ENCODE measurements around the gene PLEKHG4B.

DNA sequence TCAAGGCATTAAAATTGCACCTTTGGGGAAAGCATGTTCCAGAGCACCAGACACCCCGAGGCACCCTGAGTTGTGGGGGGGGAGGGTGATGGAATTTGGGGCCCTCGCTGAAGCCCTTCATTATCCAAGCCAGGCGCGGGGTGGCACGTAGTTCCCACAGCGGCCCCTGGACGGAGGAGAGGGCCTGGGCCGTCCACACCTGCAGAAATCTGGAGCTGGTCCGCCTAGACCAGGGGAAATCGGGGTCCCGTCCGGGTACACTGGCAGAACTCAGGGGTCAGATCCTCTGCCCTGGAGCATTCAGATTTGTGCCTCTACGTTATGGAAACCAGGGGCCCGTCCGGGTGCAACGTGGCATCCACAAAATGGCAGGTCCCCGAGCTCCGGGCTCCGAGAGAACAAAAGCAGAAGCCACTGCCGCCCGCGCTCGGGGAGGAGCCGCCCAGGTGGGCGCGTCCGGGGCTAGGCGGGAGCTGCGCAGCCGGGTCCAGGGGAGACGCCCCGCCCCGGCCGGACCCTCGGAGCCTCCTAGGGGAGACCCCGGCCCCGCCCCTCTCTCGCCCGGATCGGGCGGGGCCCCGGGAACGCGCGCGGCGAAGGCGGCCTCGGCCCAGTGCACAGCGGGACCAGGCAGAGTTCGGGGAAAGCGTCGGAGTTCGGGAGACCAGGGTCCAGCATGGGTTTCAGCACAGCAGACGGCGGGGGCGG, at the start of gene PLEKHG4B:
- no peak for TF ChIP-seq CTCF (IDR thresholded peaks at IDR 0.05; ENCODE audit: borderline replicate concordance, extremely low read depth, low read length, poor library complexity, severe bottlenecking)
- TF ChIP-seq EZH2 (IDR thresholded peaks at IDR 0.05; ENCODE audit: borderline replicate concordance, low read depth, low read length, severe bottlenecking), result no peak
